ENCODE measurements around the gene GAL3ST2. TPM values are rescaled to one million over a fixed set of nuclear protein-coding genes. Genes with fewer than 3 reads are reported as not detected.
A peak's percentile ranks its signal among the peaks of the same experiment; 100 is the strongest.
"Not testable (repeated sequence)": the region's sequence is repeated elsewhere in the genome, so short reads cannot be mapped to it uniquely, and the experiment has no call there.

Gene GAL3ST2
- total RNA-seq, 4 donors from 2014 or later, result 1.6 TPM; not detected in 3

- Histone ChIP-seq H3K9me3 (no peaks in the 10 kb centered on the region), H3K4me3 (no peak overlapping the region), H3K4me1 (peaks cover 0 to 2% of the 10 kb centered on the region in 2 donors), H3K27me3 (peaks cover 0 to 4% (median under 1%) of the 10 kb centered on the region in 3 donors), H3K36me3 (no peaks in the 10 kb centered on the region), H3K27ac (no peak overlapping the region)
- DNase-seq (peak in 1 of 2 donors; percentile 21), ATAC-seq (no peak)
- in situ Hi-C loops (cut with MboI; ENCODE audit: low sequenced_read_pairs in 4 of 4) (no loop called here), intact Hi-C loops (cut with DNase I; ENCODE audit: low total_unique reads) (no loop called here)
- no peak for TF ChIP-seq POLR2A (IDR thresholded peaks at IDR 0.05)
- no peak for TF ChIP-seq CTCF (IDR thresholded peaks at IDR 0.05 in 4 of 5, conservative IDR thresholded peaks at IDR 0.05 in 1 of 5)
These were observed 21.5 kb downstream of the GAL3ST2 start for GRCh38 chr2:241798081-241798630.

- TF ChIP-seq POLR2A (IDR thresholded peaks at IDR 0.05) (no peak), CTCF (IDR thresholded peaks at IDR 0.05 in 4 of 5, conservative IDR thresholded peaks at IDR 0.05 in 1 of 5) (no peak)
- no peaks in the 10 kb centered on the region for H3K9me3 ChIP-seq
- intact Hi-C loops (cut with DNase I; ENCODE audit: low total_unique reads) (no loop called here), in situ Hi-C loops (cut with MboI; ENCODE audit: low sequenced_read_pairs in 4 of 4) (no loop called here)
- no peak for DNase-seq
- no peaks in the 10 kb centered on the region for H3K36me3 ChIP-seq
- H3K27me3 ChIP-seq, result peaks cover 0 to 4% (median 4%) of the 10 kb centered on the region in 3 donors
- no peak for ATAC-seq
- no peak overlapping the region for H3K4me3 ChIP-seq
- no peak overlapping the region for H3K27ac ChIP-seq
- H3K4me1 ChIP-seq, result peaks cover 0 to 5% of the 10 kb centered on the region in 2 donors
These were observed 22.3 kb downstream of the GAL3ST2 start for GRCh38 chr2:241798631-241799521.

GRCh38 chr2:241799522-241800197 lies 23.0 kb downstream of the GAL3ST2 start:
- Histone ChIP-seq H3K36me3 (no peaks in the 10 kb centered on the region), H3K9me3 (no peaks in the 10 kb centered on the region), H3K27me3 (peaks cover 0 to 9% (median 8%) of the 10 kb centered on the region in 3 donors), H3K27ac (no peak overlapping the region), H3K4me1 (peaks cover 6 to 13% of the 10 kb centered on the region in 2 donors), H3K4me3 (no peak overlapping the region)
- intact Hi-C loops (cut with DNase I; ENCODE audit: low total_unique reads) (no loop called here), in situ Hi-C loops (cut with MboI; ENCODE audit: low sequenced_read_pairs in 4 of 4) (no loop called here)
- ATAC-seq (no peak), DNase-seq (no peak)
- TF ChIP-seq CTCF (IDR thresholded peaks at IDR 0.05 in 4 of 5, conservative IDR thresholded peaks at IDR 0.05 in 1 of 5), result no peak

GRCh38 chr2:241800198-241800903 lies 23.7 kb downstream of the GAL3ST2 start:
- H3K4me3 ChIP-seq; DNase-seq; intact Hi-C loops (cut with DNase I; ENCODE audit: low total_unique reads); in situ Hi-C loops (cut with MboI; ENCODE audit: low sequenced_read_pairs in 4 of 4); H3K9me3 ChIP-seq; H3K27ac ChIP-seq; H3K36me3 ChIP-seq; H3K27me3 ChIP-seq; ATAC-seq: not testable (repeated sequence)
- peaks cover 7 to 13% of the 10 kb centered on the region in 2 donors for H3K4me1 ChIP-seq

Data from gastrocnemius medialis (tissue), 4 donors.